Transverse colon (tissue), 4 donors: ENCODE data around the gene SHC1. TPM values are rescaled to one million over a fixed set of nuclear protein-coding genes. Genes with fewer than 3 reads are reported as not detected.
A peak's percentile ranks its signal among the peaks of the same experiment; 100 is the strongest.
"Not testable (repeated sequence)": the region's sequence is repeated elsewhere in the genome, so short reads cannot be mapped to it uniquely, and the experiment has no call there.

Experiments
- DNase-seq: peaks from one replicate; pipeline ENCODE4 v3.0.0-alpha.2; 2019
- H3K27ac ChIP-seq, 4 donors: fragments of 200-600 bp; sonication (generic); 2 replicates each; pipeline ENCODE4 v1.5.1; 2016 to 2018; ENCODE audit warnings: inconsistent platforms in 4 of 4
- H3K27me3 ChIP-seq: fragments of 200-600 bp; sonication (generic); 2 replicates; pipeline ENCODE4 v1.5.1; 2017; ENCODE audit warnings: inconsistent platforms
- H3K36me3 ChIP-seq, 4 donors: fragments of 200-600 bp; sonication (generic); 2 replicates each; pipeline ENCODE4 v1.5.1; 2017 to 2019; ENCODE audit warnings: inconsistent platforms in 4 of 4
- H3K4me1 ChIP-seq, 4 donors: fragments of 200-600 bp; sonication (generic); 2 replicates each; pipeline ENCODE4 v1.5.1; 2017 to 2020; ENCODE audit warnings: inconsistent platforms in 4 of 4
- H3K4me3 ChIP-seq, 4 donors: fragments of 200-600 bp; sonication (generic); 1 replicate in 1 of 4; 2 replicates in 3 of 4; pipeline versions ENCODE4 v1.5.1 to v1.6.1; 2017 to 2019; ENCODE audit warnings: inconsistent platforms in 4 of 4
- H3K9me3 ChIP-seq, 2 donors: fragments of 200-600 bp; sonication (generic); 2 replicates each; pipeline ENCODE4 v1.5.1; 2017 to 2019; ENCODE audit warnings: inconsistent platforms in 2 of 2
- CTCF ChIP-seq, 5 experiments: fragments of 200-600 bp in 3 of 5; fragments of 450-650 bp in 2 of 5; sonication (generic) in 3 of 5; IDR thresholded peaks; 1 replicate in 2 of 5; 2 replicates in 3 of 5; pipeline ENCODE4 v1.5.1; 2016 to 2017; ENCODE audit warnings: antibody characterized with exemption in 5 of 5, inconsistent platforms in 3 of 5, mild to moderate bottlenecking in 2 of 5, moderate library complexity in 1 of 5
- EP300 ChIP-seq: sonication (generic); formaldehyde crosslinking; IDR thresholded peaks from one replicate; pipeline ENCODE4 v1.6.1; 2017; ENCODE audit warnings: antibody characterized with exemption, low read depth
- POLR2A ChIP-seq: fragments of 450-650 bp; IDR thresholded peaks from one replicate; pipeline ENCODE4 v1.6.1; 2016; ENCODE audit warnings: antibody characterized with exemption, mild to moderate bottlenecking, moderate library complexity
- POLR2AphosphoS5 ChIP-seq, 3 donors: sonication (generic); formaldehyde crosslinking; IDR thresholded peaks; one replicate each; pipeline ENCODE4 v1.6.1; 2016; ENCODE audit warnings: antibody characterized with exemption in 3 of 3
- WGBS, 2 donors: methylation state at CpG; one replicate each; pipeline ENCODE4 v1.1.5; 2018; ENCODE audit warnings: low coverage in 1 of 2; 5-methylcytosine and 5-hydroxymethylcytosine counted together
- in situ Hi-C, 4 donors: fragments of 200-750 bp; cut with MboI; loops; one replicate each; pipeline versions ENCODE4 v1.15.0 to v1.15.1; 2017; ENCODE audit warnings: low sequenced_read_pairs in 3 of 4, low pct_ligation_motif_present in 1 of 4, low pct_unique_long_range_greater_than_20kb in 1 of 4
- intact Hi-C: fragments of 100-400 bp; cut with DNase I; formaldehyde crosslinking; loops from one replicate; pipeline ENCODE4 v1.15.1; 2023; ENCODE audit warnings: low total_unique reads
- total RNA-seq, 4 donors: library from RNA; depleted of rRNA; stranded (reverse); fragments of >200 nt; gene quantifications; one replicate each; pipeline ENCODE4 v1.1.0, GENCODE V29; 2016

Gene SHC1
- total RNA-seq, 4 donors from 2014 or later, result 71.1 to 149 (median 92.0) TPM

- H3K36me3 ChIP-seq, H3K27me3 ChIP-seq, intact Hi-C loops, H3K4me3 ChIP-seq, in situ Hi-C loops, H3K9me3 ChIP-seq: not testable (repeated sequence)
- H3K27ac ChIP-seq, result peak overlapping the region in 1 of 4 donors; percentile 3
- peak; percentile 10 to 48 (median 39) for TF ChIP-seq CTCF (IDR thresholded peaks at IDR 0.05)
- 0 to 58% methylated on average over 3 to 13 of the region's 13 CpGs for WGBS, 2 donors
- peaks cover 13 to 23% (median 19%) of the 10 kb centered on the region in 4 donors for H3K4me1 ChIP-seq
- DNase-seq, result peak; percentile 73
Observed at GRCh38 chr1:154995301-154995983, 24.9 kb upstream of the SHC1 start.

GRCh38 chr1:154994591-154994990 lies 24.0 kb upstream of the SHC1 start:
- H3K4me3 ChIP-seq, result no peak overlapping the region
- 56% methylated on average over 3 of the region's 3 CpGs; no CpG with 5 or more reads in 1 of the 2 donors for WGBS, 2 donors
- intact Hi-C loops (no loop called here), in situ Hi-C loops (no loop called here)
- H3K27ac ChIP-seq, result no peak overlapping the region
- DNase-seq, result no peak
- no peaks in the 10 kb centered on the region for H3K9me3 ChIP-seq
- TF ChIP-seq POLR2AphosphoS5 (IDR thresholded peaks at IDR 0.05) (no peak), CTCF (IDR thresholded peaks at IDR 0.05) (no peak), POLR2A (no peak), EP300 (no peak)
- no peaks in the 10 kb centered on the region for H3K36me3 ChIP-seq
- H3K4me1 ChIP-seq, result peaks cover 6 to 16% (median 12%) of the 10 kb centered on the region in 4 donors
- H3K27me3 ChIP-seq, result no peaks in the 10 kb centered on the region

- Histone ChIP-seq H3K27ac (no peak overlapping the region), H3K4me3 (no peak overlapping the region), H3K4me1 (peaks cover 5 to 16% (median 9%) of the 10 kb centered on the region in 4 donors), H3K9me3 (no peaks in the 10 kb centered on the region), H3K36me3 (no peaks in the 10 kb centered on the region), H3K27me3 (no peaks in the 10 kb centered on the region)
- WGBS, 2 donors, result 40 to 65% methylated on average over 1 of the region's 1 CpG
- DNase-seq, result no peak
- TF ChIP-seq POLR2AphosphoS5 (IDR thresholded peaks at IDR 0.05) (no peak), CTCF (IDR thresholded peaks at IDR 0.05) (no peak), EP300 (no peak), POLR2A (no peak)
- intact Hi-C loops, result no loop called here
- in situ Hi-C loops, result no loop called here
Observed at GRCh38 chr1:154994269-154994587, 23.7 kb upstream of the SHC1 start.

- Histone ChIP-seq H3K4me3 (no peak within 1 kb of the TSS), H3K27me3 (no peaks in the 10 kb centered on the region), H3K27ac (no peak within 1 kb of the TSS), H3K9me3 (no peaks in the 10 kb centered on the region), H3K4me1 (peaks cover under 1 to 14% (median 6%) of the 10 kb centered on the region in 4 donors), H3K36me3 (no peaks in the 10 kb centered on the region)
- intact Hi-C loops, result no loop called here
- in situ Hi-C loops, result no loop called here
- 74% methylated on average over 8 of the region's 8 CpGs; no CpG with 5 or more reads in 1 of the 2 donors for WGBS, 2 donors
- DNase-seq, result no peak
- TF ChIP-seq POLR2A, result no peak
Observed at GRCh38 chr1:154993572-154994268, 23.2 kb upstream of the SHC1 start, which contains the start of gene LENEP. TSS of gene LENEP (plus strand) at chr1:154993586. CDS start at chr1:154993608, 22 bp downstream.
